ENCODE measurements around the gene LENEP.

DNA sequence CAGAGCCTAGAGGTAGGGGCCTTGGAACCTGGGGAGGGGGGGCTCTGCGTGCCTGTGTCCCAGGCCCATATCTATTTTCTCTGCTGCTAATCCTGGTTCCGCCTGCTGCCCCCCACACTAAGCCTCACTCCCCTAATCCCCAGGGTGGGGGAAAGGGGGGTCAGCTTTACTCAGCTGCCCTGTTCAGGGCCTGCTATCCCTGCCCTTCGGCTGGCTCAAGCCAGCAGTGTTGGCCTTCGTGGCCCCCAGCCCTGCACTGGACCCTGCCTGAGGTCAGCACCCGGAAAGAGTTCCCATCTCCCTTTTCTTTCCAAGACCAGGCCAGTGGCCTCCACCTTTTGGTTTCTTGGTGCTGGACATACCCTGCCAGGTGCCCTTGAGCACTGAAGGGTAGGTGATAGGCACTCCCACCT, 17.6 kb downstream of the LENEP start:
- TF ChIP-seq, protein P1, sequence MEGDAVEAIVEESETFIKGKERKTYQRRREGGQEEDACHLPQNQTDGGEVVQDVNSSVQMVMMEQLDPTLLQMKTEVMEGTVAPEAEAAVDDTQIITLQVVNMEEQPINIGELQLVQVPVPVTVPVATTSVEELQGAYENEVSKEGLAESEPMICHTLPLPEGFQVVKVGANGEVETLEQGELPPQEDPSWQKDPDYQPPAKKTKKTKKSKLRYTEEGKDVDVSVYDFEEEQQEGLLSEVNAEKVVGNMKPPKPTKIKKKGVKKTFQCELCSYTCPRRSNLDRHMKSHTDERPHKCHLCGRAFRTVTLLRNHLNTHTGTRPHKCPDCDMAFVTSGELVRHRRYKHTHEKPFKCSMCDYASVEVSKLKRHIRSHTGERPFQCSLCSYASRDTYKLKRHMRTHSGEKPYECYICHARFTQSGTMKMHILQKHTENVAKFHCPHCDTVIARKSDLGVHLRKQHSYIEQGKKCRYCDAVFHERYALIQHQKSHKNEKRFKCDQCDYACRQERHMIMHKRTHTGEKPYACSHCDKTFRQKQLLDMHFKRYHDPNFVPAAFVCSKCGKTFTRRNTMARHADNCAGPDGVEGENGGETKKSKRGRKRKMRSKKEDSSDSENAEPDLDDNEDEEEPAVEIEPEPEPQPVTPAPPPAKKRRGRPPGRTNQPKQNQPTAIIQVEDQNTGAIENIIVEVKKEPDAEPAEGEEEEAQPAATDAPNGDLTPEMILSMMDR (IDR thresholded peaks at IDR 0.05; ENCODE audit: low read length), result no peak
- no peak for TF ChIP-seq EZH2phosphoT487 (IDR thresholded peaks at IDR 0.05; ENCODE audit: low read length)
